OCI-LY3 (cell line): Measurements from ENCODE around the gene ARNT2.

ENCODE experiments used
- CTCF ChIP-seq: fragments of 200-600, 300-600 bp; sonication (generic); IDR thresholded peaks from 2 replicates; pipeline ENCODE4 v1.5.1; 2014; ENCODE audit warnings: antibody characterized with exemption, low read length, low read depth
- EZH2phosphoT487 ChIP-seq: fragments of 200-600 bp; shearing (Covaris generic); IDR thresholded peaks from 2 replicates; pipeline ENCODE4 v1.6.1; 2018; ENCODE audit warnings: antibody characterized with exemption, mixed run types, low read depth

- TF ChIP-seq CTCF: no peak
- no peak for TF ChIP-seq EZH2phosphoT487
These were observed 105.6 kb downstream of the ARNT2 start for GRCh38 chr15:80509800-80510199.
